H7 (cell line): ENCODE results near the gene RAPGEF2. TPM values are rescaled to one million over a fixed set of nuclear protein-coding genes. Genes with fewer than 3 reads are reported as not detected.

Experiments
- DNase-seq: peaks from one replicate; pipeline ENCODE4 v3.0.0; 2012
- H3K27me3 ChIP-seq: 2 replicates; pipeline ENCODE4 v1.6.0; 2011; ENCODE audit warnings: mild to moderate bottlenecking, low read length; ENCODE audit not compliant: control insufficient read depth, insufficient read depth
- H3K36me3 ChIP-seq: replicated peaks from 2 replicates; pipeline ENCODE4 v1.5.1; 2011; ENCODE audit warnings: low read length; ENCODE audit not compliant: control insufficient read depth, insufficient read depth
- H3K4me3 ChIP-seq: 2 replicates; pipeline ENCODE4 v1.5.1; 2011; ENCODE audit warnings: low read depth, mild to moderate bottlenecking, control low read depth, low read length, moderate library complexity; ENCODE audit not compliant: insufficient read depth
- total RNA-seq: library from RNA; depleted of rRNA; stranded (reverse); fragments of >200 nt; shearing (Covaris generic); gene quantifications from 2 replicates; pipeline ENCODE4 v1.2.3, GENCODE V29; 2014

RAPGEF2 gene
- total RNA-seq, 1 experiment from 2014 or later: 33.2 TPM

- no peak overlapping the region for H3K4me3 ChIP-seq
- DNase-seq: no peak
- no peaks in the 10 kb centered on the region for H3K36me3 ChIP-seq
- no peaks in the 10 kb centered on the region; the same call in none of the 2 replicates for H3K27me3 ChIP-seq
Observed at GRCh38 chr4:159398236-159398638, 295.4 kb downstream of the RAPGEF2 start.

- no peaks in the 10 kb centered on the region; the same call in none of the 2 replicates for H3K27me3 ChIP-seq
- DNase-seq: no peak
- no peaks in the 10 kb centered on the region for H3K36me3 ChIP-seq
- H3K4me3 ChIP-seq: no peak overlapping the region
Observed at GRCh38 chr4:159400558-159401225, 297.8 kb downstream of the RAPGEF2 start.

- H3K4me3 ChIP-seq: no peak overlapping the region
- H3K36me3 ChIP-seq: no peaks in the 10 kb centered on the region
- no peaks in the 10 kb centered on the region; the same call in none of the 2 replicates for H3K27me3 ChIP-seq
- no peak for DNase-seq
Observed at GRCh38 chr4:159401226-159401712, 298.4 kb downstream of the RAPGEF2 start.

- no peak overlapping the region for H3K4me3 ChIP-seq
- no peaks in the 10 kb centered on the region; the same call in none of the 2 replicates for H3K27me3 ChIP-seq
- H3K36me3 ChIP-seq: no peaks in the 10 kb centered on the region
- DNase-seq: no peak
Observed at GRCh38 chr4:159401791-159402380, 299.0 kb downstream of the RAPGEF2 start.
